ENCODE data around the gene RFPL1. TPM values are rescaled to one million over a fixed set of nuclear protein-coding genes. Genes with fewer than 3 reads are reported as not detected.
"Not testable (repeated sequence)": the region's sequence is repeated elsewhere in the genome, so short reads cannot be mapped to it uniquely, and the experiment has no call there.

The RFPL1 gene
- total RNA-seq, 4 donors from 2014 or later, result not detected

- ATAC-seq, result peak; percentile 84 to 89
- Histone ChIP-seq H3K27ac (no peak overlapping the region), H3K4me1 (no peaks in the 10 kb centered on the region), H3K36me3 (no peaks in the 10 kb centered on the region), H3K9me3 (no peaks in the 10 kb centered on the region), H3K27me3 (no peaks in the 10 kb centered on the region), H3K4me3 (no peak overlapping the region)
- peak; percentile 52 to 77 (median 71) for TF ChIP-seq CTCF (IDR thresholded peaks at IDR 0.05 in 4 of 5, conservative IDR thresholded peaks at IDR 0.05 in 1 of 5)
- TF ChIP-seq POLR2A (IDR thresholded peaks at IDR 0.05), result no peak
- intact Hi-C loops (cut with DNase I; ENCODE audit: low total_unique reads), result loop anchor here (10.0 kb wide), 1 partner anchor 130 kb away; no protein-coding TSS in a partner anchor
- DNase-seq, result peak in 1 of 2 donors; percentile 57
- in situ Hi-C loops (cut with MboI; ENCODE audit: low sequenced_read_pairs in 4 of 4), result loop anchor here in 2 of 4 donors (10.0 kb wide), 2 partner anchors 90 to 130 kb away; partner anchors contain the start of gene GAS2L1 (in 1 of the 2)
Measured at GRCh38 chr22:29394931-29395581, 43.3 kb upstream of the RFPL1 start.

- no peaks in the 10 kb centered on the region for H3K4me1 ChIP-seq
- H3K9me3 ChIP-seq, result no peaks in the 10 kb centered on the region
- intact Hi-C loops (cut with DNase I; ENCODE audit: low total_unique reads), result loop anchor here (10.0 kb wide), 1 partner anchor 129 kb away; no protein-coding TSS in a partner anchor
- H3K27ac ChIP-seq, result no peak overlapping the region
- in situ Hi-C loops (cut with MboI; ENCODE audit: low sequenced_read_pairs in 4 of 4), result loop anchor here in 2 of 4 donors (10.0 kb wide), 2 partner anchors 91 to 129 kb away; partner anchors contain the start of gene GAS2L1 (in 1 of the 2)
- DNase-seq (no peak), ATAC-seq (no peak)
- no peaks in the 10 kb centered on the region for H3K27me3 ChIP-seq
- H3K36me3 ChIP-seq, result no peaks in the 10 kb centered on the region
- no peak overlapping the region for H3K4me3 ChIP-seq
- TF ChIP-seq POLR2A (IDR thresholded peaks at IDR 0.05), result no peak
- TF ChIP-seq CTCF (IDR thresholded peaks at IDR 0.05 in 4 of 5, conservative IDR thresholded peaks at IDR 0.05 in 1 of 5), result no peak
Measured at GRCh38 chr22:29396126-29396525, 42.3 kb upstream of the RFPL1 start.

GRCh38 chr22:29397791-29398190 is 40.6 kb upstream of the RFPL1 start:
- in situ Hi-C loops (cut with MboI; ENCODE audit: low sequenced_read_pairs in 4 of 4) (loop anchor here in 2 of 4 donors (10.0 kb wide), 2 partner anchors 93 to 127 kb away; partner anchors contain the start of gene GAS2L1 (in 1 of the 2)), intact Hi-C loops (cut with DNase I; ENCODE audit: low total_unique reads) (loop anchor here (10.0 kb wide), 1 partner anchor 127 kb away; no protein-coding TSS in a partner anchor)
- Histone ChIP-seq H3K27ac (no peak overlapping the region), H3K4me1 (no peaks in the 10 kb centered on the region), H3K4me3 (no peak overlapping the region), H3K36me3 (no peaks in the 10 kb centered on the region), H3K9me3 (no peaks in the 10 kb centered on the region), H3K27me3 (no peaks in the 10 kb centered on the region)
- TF ChIP-seq CTCF (IDR thresholded peaks at IDR 0.05 in 4 of 5, conservative IDR thresholded peaks at IDR 0.05 in 1 of 5) (no peak), POLR2A (IDR thresholded peaks at IDR 0.05) (no peak)
- no peak for DNase-seq
- ATAC-seq, result no peak

- in situ Hi-C loops (cut with MboI; ENCODE audit: low sequenced_read_pairs in 4 of 4) (no loop called here), intact Hi-C loops (cut with DNase I; ENCODE audit: low total_unique reads) (no loop called here)
- no peak overlapping the region for H3K4me3 ChIP-seq
- no peak for ATAC-seq
- TF ChIP-seq CTCF (IDR thresholded peaks at IDR 0.05 in 4 of 5, conservative IDR thresholded peaks at IDR 0.05 in 1 of 5), result no peak
- TF ChIP-seq POLR2A (IDR thresholded peaks at IDR 0.05), result no peak
- H3K27ac ChIP-seq, result no peak overlapping the region
- H3K4me1 ChIP-seq, result no peaks in the 10 kb centered on the region
- no peaks in the 10 kb centered on the region for H3K27me3 ChIP-seq
- no peaks in the 10 kb centered on the region for H3K36me3 ChIP-seq
- no peaks in the 10 kb centered on the region for H3K9me3 ChIP-seq
- DNase-seq, result no peak
Measured at GRCh38 chr22:29400576-29400975, 37.8 kb upstream of the RFPL1 start.

GRCh38 chr22:29401538-29401937 is 36.8 kb upstream of the RFPL1 start:
- H3K27me3 ChIP-seq; intact Hi-C loops (cut with DNase I; ENCODE audit: low total_unique reads); H3K4me3 ChIP-seq; H3K9me3 ChIP-seq; ATAC-seq; in situ Hi-C loops (cut with MboI; ENCODE audit: low sequenced_read_pairs in 4 of 4); DNase-seq; H3K27ac ChIP-seq; H3K36me3 ChIP-seq; H3K4me1 ChIP-seq: not testable (repeated sequence)

Data from gastrocnemius medialis (tissue), 4 donors.